Activated naive CD8-positive, alpha-beta T cell treated with anti-CD3 and anti-CD28 coated beads, Interleukin-2, amount 10 ng/mL, durations not matched to agents 7 days and 5 days (primary cell): Measurements from ENCODE around the gene OR5B17. TPM values are rescaled to one million over a fixed set of nuclear protein-coding genes. Genes with fewer than 3 reads are reported as not detected.
"Not testable (repeated sequence)": the region's sequence is repeated elsewhere in the genome, so short reads cannot be mapped to it uniquely, and the experiment has no call there.

Source experiments
- ATAC-seq: fragments of 150-1000 bp; cut with Tn5 transposase; one replicate; pipeline ENCODE4 v1.10.0; 2021; ENCODE audit warnings: low read depth, moderate library complexity
- POLR2A ChIA-PET: fragments of 350-600 bp; sonication (Branson Sonifier 250); formaldehyde crosslinking; loops from one replicate; lab custom pipeline; 2021; ENCODE audit warnings: antibody characterized with exemption; lab: Charles Lee
- DNase-seq: peaks from one replicate; pipeline ENCODE4 v3.0.0; 2021
- H3K27ac Mint-ChIP-seq: one replicate; pipeline ENCODE4 v1.8.0; 2022; ENCODE audit warnings: mild to moderate bottlenecking, mixed read lengths
- H3K27me3 Mint-ChIP-seq: one replicate; pipeline ENCODE4 v1.8.0; 2022; ENCODE audit warnings: mild to moderate bottlenecking, moderate library complexity, mixed read lengths
- H3K36me3 Mint-ChIP-seq: one replicate; pipeline ENCODE4 v1.8.0; 2021; ENCODE audit warnings: mild to moderate bottlenecking, mixed read lengths
- H3K4me1 Mint-ChIP-seq: one replicate; pipeline ENCODE4 v1.8.0; 2021; ENCODE audit warnings: mixed read lengths
- H3K4me3 Mint-ChIP-seq: one replicate; pipeline ENCODE4 v1.8.0; 2022; ENCODE audit warnings: mild to moderate bottlenecking, moderate library complexity, mixed read lengths
- H3K9me3 Mint-ChIP-seq: one replicate; pipeline ENCODE4 v1.8.0; 2021; ENCODE audit warnings: mixed read lengths
- total RNA-seq, 2 experiments: library from RNA; stranded (reverse); gene quantifications; one replicate each; pipeline ENCODE4 v1.2.3, GENCODE V29; 2021

OR5B17 gene
- not detected for total RNA-seq

GRCh38 chr11:58358969-58359368 is at the start of gene OR5B17:
Gene OR5B17, minus strand, starts transcription at chr11:58359069. Its CDS starts 0 bp downstream, at chr11:58359069.
- Mint-ChIP-seq H3K36me3 (no peaks in the 10 kb centered on the region), H3K9me3 (no peaks in the 10 kb centered on the region), H3K27ac (no peak within 1 kb of the TSS), H3K4me1 (no peaks in the 10 kb centered on the region), H3K4me3 (no peak within 1 kb of the TSS), H3K27me3 (peaks cover 2% of the 10 kb centered on the region)
- POLR2A ChIA-PET = no interaction called here
- ATAC-seq (no peak), DNase-seq (no peak)

- H3K27ac Mint-ChIP-seq = no peak within 1 kb of the TSS
- H3K4me1 Mint-ChIP-seq = no peaks in the 10 kb centered on the region
- ATAC-seq (no peak), DNase-seq (no peak)
- peaks cover 15% of the 10 kb centered on the region for H3K9me3 Mint-ChIP-seq
- H3K36me3 Mint-ChIP-seq = peaks cover 2% of the 10 kb centered on the region
- H3K27me3 Mint-ChIP-seq = no peaks in the 10 kb centered on the region
- POLR2A ChIA-PET = no interaction called here
- no peak within 1 kb of the TSS for H3K4me3 Mint-ChIP-seq
Measured at GRCh38 chr11:58406774-58407173, 47.9 kb upstream of the OR5B17 start, which contains the start of gene OR5B3. Gene OR5B3, minus strand, starts transcription at chr11:58406874. Its CDS starts 3,465 bp downstream, at chr11:58403409.

GRCh38 chr11:58399622-58400021 is 40.8 kb upstream of the OR5B17 start:
- H3K27ac Mint-ChIP-seq, H3K36me3 Mint-ChIP-seq, H3K27me3 Mint-ChIP-seq, POLR2A ChIA-PET, H3K4me3 Mint-ChIP-seq, ATAC-seq, H3K4me1 Mint-ChIP-seq, H3K9me3 Mint-ChIP-seq, DNase-seq: not testable (repeated sequence)

GRCh38 chr11:58395581-58395980 is 36.7 kb upstream of the OR5B17 start:
- H3K9me3 Mint-ChIP-seq = peaks cover 8% of the 10 kb centered on the region
- no peak overlapping the region for H3K27ac Mint-ChIP-seq
- no peaks in the 10 kb centered on the region for H3K27me3 Mint-ChIP-seq
- no peak for ATAC-seq
- no peak for DNase-seq
- H3K4me3 Mint-ChIP-seq = no peak overlapping the region
- H3K36me3 Mint-ChIP-seq = no peaks in the 10 kb centered on the region
- POLR2A ChIA-PET = no interaction called here
- no peaks in the 10 kb centered on the region for H3K4me1 Mint-ChIP-seq

- Mint-ChIP-seq H3K27me3 (no peaks in the 10 kb centered on the region), H3K4me3 (no peak overlapping the region), H3K27ac (no peak overlapping the region), H3K9me3 (peaks cover 8% of the 10 kb centered on the region), H3K4me1 (no peaks in the 10 kb centered on the region), H3K36me3 (no peaks in the 10 kb centered on the region)
- no peak for DNase-seq
- no peak for ATAC-seq
- POLR2A ChIA-PET = no interaction called here
Measured at GRCh38 chr11:58394195-58394594, 35.3 kb upstream of the OR5B17 start.

GRCh38 chr11:58392746-58393145 is 33.9 kb upstream of the OR5B17 start:
- Mint-ChIP-seq H3K27me3 (no peaks in the 10 kb centered on the region), H3K9me3 (peaks cover 8% of the 10 kb centered on the region), H3K27ac (no peak overlapping the region), H3K4me1 (no peaks in the 10 kb centered on the region), H3K4me3 (no peak overlapping the region), H3K36me3 (no peaks in the 10 kb centered on the region)
- no peak for DNase-seq
- ATAC-seq = no peak
- POLR2A ChIA-PET = no interaction called here

- Mint-ChIP-seq H3K9me3 (peaks cover 8% of the 10 kb centered on the region), H3K27me3 (no peaks in the 10 kb centered on the region), H3K4me3 (no peak overlapping the region), H3K36me3 (no peaks in the 10 kb centered on the region), H3K27ac (no peak overlapping the region), H3K4me1 (no peaks in the 10 kb centered on the region)
- no peak for ATAC-seq
- no peak for DNase-seq
- POLR2A ChIA-PET = no interaction called here
Measured at GRCh38 chr11:58391879-58392278, 33.0 kb upstream of the OR5B17 start.

GRCh38 chr11:58390551-58391063 is 31.7 kb upstream of the OR5B17 start:
- Mint-ChIP-seq H3K4me3 (no peak overlapping the region), H3K27me3 (no peaks in the 10 kb centered on the region), H3K4me1 (no peaks in the 10 kb centered on the region), H3K36me3 (no peaks in the 10 kb centered on the region), H3K9me3 (peaks cover 6% of the 10 kb centered on the region), H3K27ac (no peak overlapping the region)
- ATAC-seq (no peak), DNase-seq (no peak)
- POLR2A ChIA-PET = no interaction called here

GRCh38 chr11:58354727-58355126 is 4.1 kb downstream of the OR5B17 start:
- Mint-ChIP-seq H3K27ac (no peak overlapping the region), H3K4me3 (no peak overlapping the region), H3K9me3 (no peaks in the 10 kb centered on the region), H3K4me1 (no peaks in the 10 kb centered on the region), H3K27me3 (peaks cover 2% of the 10 kb centered on the region), H3K36me3 (no peaks in the 10 kb centered on the region)
- ATAC-seq (no peak), DNase-seq (no peak)
- POLR2A ChIA-PET = no interaction called here

- no peaks in the 10 kb centered on the region for H3K36me3 Mint-ChIP-seq
- H3K4me1 Mint-ChIP-seq = no peaks in the 10 kb centered on the region
- no peak overlapping the region for H3K4me3 Mint-ChIP-seq
- H3K27ac Mint-ChIP-seq = no peak overlapping the region
- no peak for DNase-seq
- no peaks in the 10 kb centered on the region for H3K9me3 Mint-ChIP-seq
- no peaks in the 10 kb centered on the region for H3K27me3 Mint-ChIP-seq
- no peak for ATAC-seq
- POLR2A ChIA-PET = no interaction called here
Measured at GRCh38 chr11:58345204-58345603, 13.7 kb downstream of the OR5B17 start.

GRCh38 chr11:58334708-58335107 is 24.2 kb downstream of the OR5B17 start:
- no peaks in the 10 kb centered on the region for H3K9me3 Mint-ChIP-seq
- H3K4me1 Mint-ChIP-seq = no peaks in the 10 kb centered on the region
- ATAC-seq = no peak
- H3K4me3 Mint-ChIP-seq = no peak overlapping the region
- peaks cover 2% of the 10 kb centered on the region for H3K27me3 Mint-ChIP-seq
- no peaks in the 10 kb centered on the region for H3K36me3 Mint-ChIP-seq
- POLR2A ChIA-PET = no interaction called here
- H3K27ac Mint-ChIP-seq = no peak overlapping the region
- no peak for DNase-seq

GRCh38 chr11:58330861-58331260 is 28.0 kb downstream of the OR5B17 start:
- Mint-ChIP-seq H3K9me3 (no peaks in the 10 kb centered on the region), H3K4me3 (no peak overlapping the region), H3K36me3 (no peaks in the 10 kb centered on the region), H3K27me3 (peaks cover 7% of the 10 kb centered on the region), H3K27ac (no peak overlapping the region), H3K4me1 (no peaks in the 10 kb centered on the region)
- no peak for ATAC-seq
- POLR2A ChIA-PET = no interaction called here
- DNase-seq = no peak

- H3K27me3 Mint-ChIP-seq = no peaks in the 10 kb centered on the region
- no peak for DNase-seq
- POLR2A ChIA-PET = no interaction called here
- no peaks in the 10 kb centered on the region for H3K9me3 Mint-ChIP-seq
- no peaks in the 10 kb centered on the region for H3K36me3 Mint-ChIP-seq
- H3K4me3 Mint-ChIP-seq = no peak overlapping the region
- no peak overlapping the region for H3K27ac Mint-ChIP-seq
- ATAC-seq = no peak
- H3K4me1 Mint-ChIP-seq = no peaks in the 10 kb centered on the region
Measured at GRCh38 chr11:58318532-58318931, 40.3 kb downstream of the OR5B17 start.

GRCh38 chr11:58316142-58316541 is 42.7 kb downstream of the OR5B17 start:
- Mint-ChIP-seq H3K36me3 (no peaks in the 10 kb centered on the region), H3K9me3 (no peaks in the 10 kb centered on the region), H3K4me3 (no peak overlapping the region), H3K27me3 (no peaks in the 10 kb centered on the region), H3K4me1 (no peaks in the 10 kb centered on the region), H3K27ac (no peak overlapping the region)
- ATAC-seq = no peak
- POLR2A ChIA-PET = no interaction called here
- no peak for DNase-seq
